Measurements from ENCODE around the gene LRMDA.

Gene LRMDA

DNA sequence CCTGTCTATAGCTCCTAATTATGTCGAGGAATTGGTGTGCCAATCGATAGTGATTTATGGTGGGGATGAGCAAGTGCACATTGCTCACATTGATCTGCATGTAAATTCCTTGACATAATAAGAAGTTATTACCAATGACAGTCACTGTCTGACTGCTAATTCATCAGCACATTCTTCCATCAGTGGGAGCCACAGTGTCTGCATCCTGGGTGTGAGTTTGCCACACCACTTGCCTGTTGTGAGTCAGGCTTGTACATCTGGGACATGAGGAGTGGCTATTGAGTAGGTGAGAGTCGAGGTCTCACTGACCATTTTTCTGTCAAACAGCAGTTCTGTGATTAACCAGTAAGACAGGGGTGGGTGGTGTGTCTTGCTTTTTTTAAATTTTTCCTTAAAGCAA, 263.4 kb downstream of the LRMDA start:
- intact Hi-C loops (cut with DNase I) = no loop called here
- DNase-seq = no peak

DNA sequence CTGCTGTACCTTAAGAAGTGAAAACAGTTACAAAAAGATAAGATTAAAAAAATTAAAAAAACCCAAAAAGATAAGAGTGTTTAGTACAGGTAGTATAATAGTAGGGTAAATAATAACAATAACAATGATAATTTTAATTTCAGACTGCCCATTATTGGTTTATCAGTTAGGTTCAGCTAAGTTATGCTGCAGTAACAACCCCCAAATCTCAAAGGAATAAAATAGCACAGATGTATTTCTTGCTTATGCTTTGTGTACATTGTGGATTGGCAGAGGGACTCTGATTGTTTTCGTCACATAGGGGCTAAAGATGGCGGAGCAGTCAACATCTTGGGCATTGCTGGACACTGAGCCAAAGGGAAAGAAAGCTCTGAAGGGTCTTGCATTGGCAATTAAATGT, 264.6 kb downstream of the LRMDA start:
- intact Hi-C loops (cut with DNase I) = no loop called here
- no peak for DNase-seq

DNA sequence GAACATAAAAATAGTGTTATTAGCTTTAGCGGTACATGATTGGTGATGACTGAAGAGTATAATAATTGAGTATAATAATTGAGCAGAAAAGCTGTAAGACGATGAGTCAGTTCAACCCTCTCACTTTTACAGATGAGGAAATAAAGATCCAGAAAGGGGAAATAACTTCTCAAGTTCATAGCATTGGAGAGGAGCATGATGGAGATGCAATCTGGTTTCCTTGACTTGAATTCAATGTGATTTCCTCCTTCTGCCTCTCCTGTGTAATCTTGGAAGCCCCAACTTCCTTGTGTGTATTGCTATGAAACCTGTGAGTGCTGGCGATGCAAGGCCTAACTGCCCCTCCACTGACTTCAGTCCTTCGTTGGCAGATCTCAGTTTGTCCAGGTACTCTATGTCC, 265.1 kb downstream of the LRMDA start:
- intact Hi-C loops (cut with DNase I) = no loop called here
- peak in 1 of 42 donors; percentile 22 for DNase-seq

DNA sequence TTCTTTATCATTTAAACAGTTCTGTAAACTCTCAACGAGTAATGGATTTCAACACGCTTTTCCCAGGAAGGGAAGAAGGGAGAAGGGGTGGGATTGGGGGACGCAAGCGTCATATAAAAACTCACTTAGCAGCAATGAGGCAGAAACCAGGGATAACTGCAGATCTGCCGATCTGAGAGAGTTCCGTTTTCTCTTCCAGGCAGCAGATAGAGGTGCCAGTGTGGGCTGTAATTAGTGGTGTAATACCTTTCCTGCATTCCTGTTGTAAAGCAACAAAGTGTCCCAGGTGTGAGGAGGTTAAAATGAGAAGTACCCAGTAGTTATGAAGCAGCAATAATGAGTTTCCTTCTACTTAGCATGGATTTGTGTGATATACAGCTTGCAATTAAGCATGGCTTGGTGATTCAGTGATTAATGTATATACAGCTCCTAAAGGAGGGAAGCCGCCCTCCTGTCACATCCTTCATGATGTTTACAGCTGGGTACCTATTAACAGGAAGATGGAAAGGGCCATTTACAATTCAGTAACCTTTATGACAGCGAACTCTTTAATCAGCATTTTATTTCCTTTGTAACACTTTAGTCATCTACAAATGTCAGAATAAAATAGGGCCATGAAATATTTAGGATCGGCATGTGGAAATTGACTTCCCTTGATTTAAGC, 271.9 kb downstream of the LRMDA start:
- DNase-seq = no peak

DNA sequence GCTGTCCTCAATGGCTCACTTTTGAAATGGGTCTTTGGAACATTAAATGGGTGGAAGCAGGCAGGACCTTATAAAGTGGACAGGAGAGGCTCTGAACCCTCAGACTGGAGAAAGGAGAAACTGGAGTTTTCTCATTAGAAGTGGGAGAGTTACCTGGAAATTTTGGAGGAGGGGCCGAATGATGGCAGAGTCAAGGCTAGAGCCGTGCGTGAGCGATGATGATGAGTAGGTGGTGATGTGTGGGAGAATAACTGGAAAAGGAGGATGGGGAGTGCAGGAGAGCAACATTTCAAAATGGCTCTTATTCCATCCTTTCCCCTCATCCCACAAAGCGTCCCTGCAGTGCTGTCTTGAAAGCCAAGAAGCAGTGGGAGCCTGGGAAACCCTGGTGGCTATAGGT, 274.0 kb downstream of the LRMDA start:
- DNase-seq = peak in 18 of 42 donors; percentile 7 to 67 (median 26)
- intact Hi-C loops (cut with DNase I) = no loop called here

More for the DNA sequence above, 271.9 kb downstream of the LRMDA start:
- intact Hi-C loops (cut with DNase I) = no loop called here

- intact Hi-C loops (cut with DNase I) = no loop called here
- no peak for DNase-seq
Measured at GRCh38 chr10:75707080-75707840, 275.8 kb downstream of the LRMDA start.

DNA sequence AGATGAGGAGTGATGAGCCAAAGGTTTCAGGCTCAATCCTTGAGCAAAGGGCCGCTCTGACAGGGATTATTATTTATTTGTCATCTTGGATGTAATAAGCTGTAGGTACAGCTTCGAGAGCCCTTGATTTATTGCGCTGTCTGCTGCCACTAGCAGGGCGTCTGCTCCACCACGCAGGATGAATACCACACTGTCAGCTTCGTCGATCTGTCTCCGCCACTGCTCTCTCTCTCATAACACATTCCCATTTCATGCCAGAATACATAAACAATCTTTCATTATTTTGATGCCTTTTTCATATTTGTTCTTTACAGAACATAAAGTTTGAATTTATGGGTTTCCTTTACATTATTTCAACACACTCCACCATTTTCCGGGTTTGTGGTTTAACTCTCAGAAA, 276.6 kb downstream of the LRMDA start:
- DNase-seq = peak in 25 of 42 donors; percentile 10 to 64 (median 35)
- intact Hi-C loops (cut with DNase I) = no loop called here

DNA sequence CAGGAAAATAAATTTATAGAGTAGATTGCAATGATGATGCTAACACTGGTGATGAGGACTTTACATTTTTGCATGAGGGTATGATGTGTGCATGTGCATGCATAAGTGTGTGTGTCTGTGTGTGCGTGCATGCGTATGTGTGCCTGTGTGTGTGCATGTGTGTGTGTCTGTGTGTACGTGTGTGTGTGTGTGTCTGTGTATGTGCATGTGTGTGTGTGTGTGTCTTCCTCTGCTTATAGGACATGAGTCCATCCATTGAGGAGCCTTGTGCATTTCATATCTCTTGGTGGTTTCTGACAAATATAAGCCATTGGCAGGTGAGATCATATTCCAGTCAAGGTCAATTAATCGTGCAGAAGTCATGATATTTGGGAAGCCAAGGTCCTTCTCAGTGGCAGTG, 277.8 kb downstream of the LRMDA start:
- intact Hi-C loops (cut with DNase I) = no loop called here
- DNase-seq = no peak

DNA sequence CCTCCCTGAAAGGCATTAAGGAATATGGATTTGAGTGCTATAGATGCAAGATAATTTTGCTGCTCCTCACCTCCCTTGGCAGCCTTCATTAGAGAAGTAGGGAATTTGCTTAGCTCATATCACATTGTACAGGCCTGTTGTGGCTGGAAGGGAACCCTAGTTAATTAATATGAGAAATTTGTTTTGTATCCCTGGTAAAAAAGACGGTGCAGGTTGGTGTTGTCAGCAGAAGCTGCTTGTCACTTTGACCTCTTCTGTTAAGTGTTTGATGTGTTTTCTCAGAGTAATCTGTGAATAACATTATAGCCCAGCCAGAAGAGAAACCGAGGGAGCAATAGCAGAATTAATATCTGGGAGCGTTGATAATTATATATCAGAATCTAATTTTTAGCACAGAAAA, 278.4 kb downstream of the LRMDA start:
- DNase-seq = no peak
- intact Hi-C loops (cut with DNase I) = no loop called here

GRCh38 chr10:75712242-75712880, 280.9 kb downstream of the LRMDA start:
- DNase-seq = peak in 41 of 42 donors; percentile 22 to 73 (median 51)
- intact Hi-C loops (cut with DNase I) = no loop called here

- intact Hi-C loops (cut with DNase I) = no loop called here
- DNase-seq = no peak
Measured at GRCh38 chr10:75716506-75716905, 285.1 kb downstream of the LRMDA start.

- DNase-seq = peak in 1 of 42 donors; percentile 28
- intact Hi-C loops (cut with DNase I) = no loop called here
Measured at GRCh38 chr10:75717126-75717916, 285.9 kb downstream of the LRMDA start.

- intact Hi-C loops (cut with DNase I) = no loop called here
- DNase-seq = no peak
Measured at GRCh38 chr10:75718991-75719390, 287.6 kb downstream of the LRMDA start.

DNA sequence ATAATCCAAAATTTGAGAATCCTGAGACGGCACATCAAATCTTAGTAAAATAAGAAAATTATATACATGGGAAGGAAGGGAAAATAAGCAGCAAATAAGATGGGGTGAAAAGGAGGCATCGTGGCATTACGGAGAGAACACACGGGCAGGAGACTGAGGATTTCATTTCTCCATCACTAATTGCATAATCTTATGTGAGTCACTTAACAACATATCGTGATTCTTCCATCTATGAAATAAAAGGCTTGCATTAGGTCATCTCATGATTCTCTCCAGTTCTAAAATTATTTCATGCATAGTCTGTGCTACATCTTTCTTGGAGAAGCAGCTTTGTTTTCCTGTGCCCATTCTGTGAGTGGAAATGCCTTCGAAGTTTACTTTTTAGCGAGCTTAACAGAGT, 288.7 kb downstream of the LRMDA start:
- no peak for DNase-seq
- intact Hi-C loops (cut with DNase I) = no loop called here

- no peak for DNase-seq
- intact Hi-C loops (cut with DNase I) = no loop called here
Measured at GRCh38 chr10:75722020-75722419, 290.6 kb downstream of the LRMDA start.

DNA sequence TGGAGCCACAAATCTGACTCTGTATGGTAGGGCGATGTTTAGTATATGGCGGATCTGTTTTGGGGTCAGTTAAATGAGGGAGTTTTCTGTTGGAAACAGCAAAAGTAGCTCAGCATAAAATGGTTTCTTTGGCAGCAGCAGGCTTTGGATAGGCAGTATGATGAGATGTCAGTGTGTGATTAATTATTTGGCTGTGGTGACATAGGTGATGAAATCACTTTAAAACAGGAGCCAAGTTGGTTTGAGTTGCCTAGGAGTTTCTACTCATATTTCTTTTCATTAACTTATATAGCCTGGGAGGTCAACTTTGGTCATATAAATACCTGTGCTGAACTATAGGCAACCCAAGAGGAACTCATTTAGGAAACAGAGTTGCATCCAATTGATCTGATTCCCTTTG, 291.2 kb downstream of the LRMDA start:
- intact Hi-C loops (cut with DNase I) = no loop called here
- no peak for DNase-seq

DNA sequence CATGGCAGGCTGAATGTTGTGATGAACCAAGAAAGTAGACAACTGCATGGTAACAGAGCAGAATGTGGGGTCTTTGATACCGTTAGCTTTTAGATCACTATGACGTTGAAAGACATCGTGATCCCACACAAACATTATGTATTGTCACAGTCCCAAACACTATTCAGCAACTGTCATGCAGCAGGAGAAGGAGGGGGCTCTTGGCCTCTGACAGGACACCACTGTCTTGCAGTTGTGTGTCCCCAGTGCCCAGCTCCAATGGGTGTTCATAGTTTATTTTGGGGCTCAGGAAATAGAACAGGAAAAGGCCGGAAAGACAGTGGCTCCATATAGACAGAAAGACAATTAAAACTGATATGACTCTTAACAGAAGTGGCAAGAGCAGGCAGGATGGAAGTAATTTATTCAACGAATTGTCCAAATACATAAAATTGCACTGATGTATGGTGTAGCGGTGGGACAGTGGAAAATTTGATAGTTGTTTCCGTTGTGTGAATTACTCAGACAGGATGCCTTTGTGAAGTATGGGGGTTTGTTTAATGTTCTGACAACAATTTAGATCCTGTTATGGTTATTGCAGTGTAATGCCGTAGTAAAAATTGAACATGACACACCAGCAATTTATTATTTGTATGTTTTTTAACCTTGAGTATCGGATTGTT, 292.0 kb downstream of the LRMDA start:
- intact Hi-C loops (cut with DNase I) = no loop called here
- no peak for DNase-seq

GRCh38 chr10:75724047-75724446, 292.6 kb downstream of the LRMDA start:
- no peak for DNase-seq
- intact Hi-C loops (cut with DNase I) = no loop called here
